Stimulated activated CD8-positive, alpha-beta memory T cell treated with anti-CD3 and anti-CD28 coated beads, Interleukin-12 subunit alpha, Interleukin-12 subunit beta, amount 100 ng/mL, for 1 hour (primary cell): ENCODE measurements around the gene PNRC2.
A peak's percentile ranks its signal among the peaks of the same experiment; 100 is the strongest.

ENCODE experiments used
- DNase-seq: peaks from one replicate; pipeline ENCODE4 v3.0.0-alpha.2; 2020; ENCODE audit warnings: low read depth

Gene PNRC2, protein sequence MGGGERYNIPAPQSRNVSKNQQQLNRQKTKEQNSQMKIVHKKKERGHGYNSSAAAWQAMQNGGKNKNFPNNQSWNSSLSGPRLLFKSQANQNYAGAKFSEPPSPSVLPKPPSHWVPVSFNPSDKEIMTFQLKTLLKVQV

DNA sequence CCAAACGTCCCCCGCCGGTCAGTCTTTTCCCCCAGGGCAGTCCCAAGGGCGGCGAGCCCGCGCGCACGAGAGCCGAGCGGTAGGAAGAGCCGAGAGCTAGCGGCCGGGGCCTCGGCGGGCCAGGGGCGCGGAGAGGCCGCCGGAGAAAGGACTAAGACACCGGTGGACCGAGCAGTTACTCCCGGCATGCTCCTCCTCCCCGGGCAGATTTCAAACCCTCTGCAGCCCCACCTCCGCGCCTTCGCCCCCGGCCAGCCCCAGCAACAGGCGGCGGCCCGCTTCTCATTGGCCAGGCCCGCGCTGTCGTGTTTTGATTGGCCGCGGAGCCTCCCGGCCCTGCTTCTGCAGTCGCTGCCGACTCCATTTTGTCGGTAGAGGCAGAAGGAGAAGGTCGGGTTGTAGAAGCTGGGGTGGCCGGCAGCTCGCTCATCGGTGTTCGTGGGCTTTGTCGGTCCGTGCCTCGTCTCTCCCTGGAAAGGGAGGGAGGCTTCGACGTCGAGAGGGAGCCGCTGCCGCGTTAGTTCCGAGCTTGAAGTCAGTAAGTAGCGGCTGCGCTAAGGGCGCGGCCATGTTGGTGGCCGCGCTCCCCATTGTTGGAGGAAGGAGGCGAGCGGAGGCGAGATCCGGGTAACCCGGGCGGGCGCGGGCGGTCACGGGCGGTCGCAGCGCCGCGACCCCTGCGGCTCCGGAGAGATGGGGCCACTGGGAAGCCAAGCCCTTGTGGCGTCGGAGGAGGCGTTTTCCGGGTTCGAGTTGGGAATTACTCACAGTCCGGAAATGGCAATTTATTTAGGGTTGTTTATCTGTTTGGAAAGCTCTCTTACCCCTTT is at the start of gene PNRC2:
Gene PNRC2 (plus strand): TSS at position 368 of the 830 bp plus-strand sequence. CDS start 1,630 bp downstream, outside the sequence.
- DNase-seq, result peak; percentile 89

DNA sequence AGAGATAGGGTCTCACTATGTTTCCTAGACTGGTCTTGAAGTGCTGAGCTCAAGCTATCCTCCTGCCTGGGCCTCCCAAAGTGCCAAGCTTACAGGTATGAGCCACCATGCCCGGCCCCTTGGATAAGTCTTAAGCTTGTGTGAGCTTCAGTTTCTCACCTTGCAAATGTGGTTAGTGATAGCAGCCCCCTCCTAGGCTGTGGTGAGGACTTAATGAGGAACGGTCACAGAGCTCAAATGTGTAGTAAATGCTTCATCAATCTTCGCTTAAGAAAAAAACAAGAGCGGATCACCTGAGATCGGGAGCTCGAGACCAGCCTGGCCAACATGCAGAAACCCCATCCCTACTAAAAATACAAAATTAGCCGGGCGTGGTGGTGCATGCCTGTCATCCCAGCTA is 49.5 kb upstream of the PNRC2 start:
- no peak for DNase-seq

DNA sequence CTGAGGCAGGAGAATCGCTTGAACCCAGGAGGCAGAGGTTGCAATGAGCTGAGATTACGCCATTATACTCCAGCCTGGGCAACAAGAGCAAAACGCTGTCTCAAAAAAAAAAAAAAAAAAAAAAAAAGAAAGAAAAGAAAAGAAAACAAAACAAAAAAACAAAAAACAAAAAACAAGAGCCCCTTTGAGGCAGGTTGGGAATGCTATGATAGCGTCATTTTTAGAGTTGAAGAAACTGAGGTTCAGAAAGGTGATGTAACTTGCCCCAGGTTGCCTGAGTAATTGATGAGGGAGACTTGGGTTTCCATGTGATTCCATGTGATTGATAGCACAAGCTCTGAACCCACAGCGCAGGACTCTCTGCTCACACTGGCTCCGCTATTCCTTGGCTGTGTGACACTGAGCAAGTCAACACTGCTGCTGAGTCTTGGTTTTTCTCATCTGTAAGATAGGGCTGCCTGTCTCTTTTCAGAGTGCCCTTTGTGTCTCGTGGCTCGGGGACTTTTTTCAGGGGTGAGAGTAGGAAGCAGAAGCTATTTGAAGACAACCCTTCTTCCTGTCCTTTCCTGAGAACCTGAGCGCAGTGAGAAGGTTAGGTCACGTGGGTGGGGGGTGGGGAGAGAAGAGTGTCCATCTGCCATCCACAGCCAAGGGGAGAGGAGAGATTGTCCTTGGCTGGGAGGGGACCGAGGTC is 48.9 kb upstream of the PNRC2 start:
- DNase-seq, result no peak

DNA sequence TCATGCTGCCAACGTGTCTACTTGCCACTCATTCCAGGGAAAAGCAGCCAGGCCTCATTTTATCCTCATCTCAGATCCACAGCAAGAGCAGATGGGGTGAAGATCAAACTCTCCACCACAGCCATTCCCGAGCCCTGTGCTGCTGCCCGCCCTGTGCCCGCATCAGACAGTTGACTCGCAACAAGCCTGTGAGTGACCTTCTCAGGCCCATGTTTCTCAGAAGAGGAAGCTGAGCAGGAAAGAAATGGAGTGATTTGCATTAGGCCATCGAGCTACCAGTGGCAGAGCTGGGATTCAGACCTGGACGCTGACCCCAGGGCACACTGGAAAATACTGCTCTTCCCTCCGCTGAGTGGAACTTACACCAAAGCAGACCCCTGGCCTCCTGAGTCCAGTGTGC is 47.7 kb upstream of the PNRC2 start:
- DNase-seq, result no peak

DNA sequence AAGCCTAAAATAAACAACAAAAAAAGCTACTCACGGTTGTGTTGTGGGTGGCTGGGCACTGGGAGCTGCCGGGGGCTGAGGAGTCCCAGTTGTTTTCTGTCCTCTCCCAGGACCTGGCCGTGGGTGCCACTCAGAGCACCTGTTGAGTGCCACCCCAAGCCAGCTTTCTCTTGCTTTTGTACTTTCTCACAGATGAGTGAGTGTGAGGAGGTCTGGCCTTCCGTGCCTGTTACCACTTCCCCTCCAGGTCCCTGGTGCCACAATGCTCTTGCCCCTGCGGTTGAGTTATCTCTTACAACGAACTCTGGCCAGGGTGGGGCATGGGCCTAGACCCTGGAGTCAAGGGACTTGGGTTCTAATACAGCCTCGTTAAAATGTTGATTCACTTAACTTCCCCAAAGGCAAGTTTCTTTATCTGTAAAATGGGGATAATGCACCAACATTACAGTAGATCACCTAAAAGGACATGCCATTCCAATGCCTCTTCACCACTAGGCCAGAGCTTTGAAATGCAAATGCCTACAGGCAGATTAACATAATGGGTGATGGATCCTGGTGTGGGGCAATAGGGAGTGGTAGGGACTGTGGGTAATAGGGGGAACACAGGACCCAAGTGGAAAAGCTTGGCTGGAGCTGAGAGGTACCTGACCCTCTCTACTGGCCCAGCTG is 46.3 kb upstream of the PNRC2 start, which contains the start of gene CNR2:
Gene CNR2 (minus strand): TSS at position 151 of the 669 bp plus-strand sequence. CDS start 37,745 bp downstream, outside the sequence.
- DNase-seq, result peak; percentile 6

DNA sequence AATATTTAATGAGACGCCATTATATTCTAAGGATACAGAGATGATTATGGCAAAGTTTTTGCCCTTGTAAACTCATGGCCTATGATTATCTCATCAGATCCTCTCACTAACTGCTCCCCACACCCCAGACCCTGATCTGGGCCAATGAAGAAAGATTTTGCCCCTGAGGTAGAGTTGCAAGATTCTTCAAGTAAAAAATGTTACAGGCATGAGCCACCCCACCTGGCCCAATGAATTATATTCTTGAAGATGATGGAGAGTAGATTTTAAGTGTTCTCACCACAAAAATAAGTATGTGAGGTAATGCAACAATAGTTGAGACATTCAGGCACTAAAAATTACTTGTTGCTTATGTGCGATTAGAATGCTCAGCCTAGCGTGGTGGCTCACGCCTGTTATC is 44.7 kb upstream of the PNRC2 start:
- no peak for DNase-seq

DNA sequence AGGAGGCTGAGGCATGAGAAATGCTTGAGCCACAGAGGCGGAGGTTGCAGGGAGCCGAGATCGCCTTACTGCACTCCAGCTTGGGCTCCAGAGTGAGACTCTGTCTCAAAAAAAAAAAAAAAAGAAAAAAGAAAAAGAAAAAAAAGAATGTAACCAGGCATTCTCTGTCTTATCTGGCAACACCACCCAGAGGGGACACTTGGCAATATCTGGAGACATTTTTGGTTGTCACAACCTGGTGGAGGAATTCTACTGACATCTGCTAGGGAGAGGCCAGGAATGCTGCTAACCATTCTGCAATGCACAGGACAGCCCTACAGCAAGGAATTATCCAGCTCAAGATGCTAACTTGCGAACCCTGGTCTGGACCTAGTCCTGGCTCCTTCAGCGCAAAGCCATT is 44.2 kb upstream of the PNRC2 start:
- no peak for DNase-seq

DNA sequence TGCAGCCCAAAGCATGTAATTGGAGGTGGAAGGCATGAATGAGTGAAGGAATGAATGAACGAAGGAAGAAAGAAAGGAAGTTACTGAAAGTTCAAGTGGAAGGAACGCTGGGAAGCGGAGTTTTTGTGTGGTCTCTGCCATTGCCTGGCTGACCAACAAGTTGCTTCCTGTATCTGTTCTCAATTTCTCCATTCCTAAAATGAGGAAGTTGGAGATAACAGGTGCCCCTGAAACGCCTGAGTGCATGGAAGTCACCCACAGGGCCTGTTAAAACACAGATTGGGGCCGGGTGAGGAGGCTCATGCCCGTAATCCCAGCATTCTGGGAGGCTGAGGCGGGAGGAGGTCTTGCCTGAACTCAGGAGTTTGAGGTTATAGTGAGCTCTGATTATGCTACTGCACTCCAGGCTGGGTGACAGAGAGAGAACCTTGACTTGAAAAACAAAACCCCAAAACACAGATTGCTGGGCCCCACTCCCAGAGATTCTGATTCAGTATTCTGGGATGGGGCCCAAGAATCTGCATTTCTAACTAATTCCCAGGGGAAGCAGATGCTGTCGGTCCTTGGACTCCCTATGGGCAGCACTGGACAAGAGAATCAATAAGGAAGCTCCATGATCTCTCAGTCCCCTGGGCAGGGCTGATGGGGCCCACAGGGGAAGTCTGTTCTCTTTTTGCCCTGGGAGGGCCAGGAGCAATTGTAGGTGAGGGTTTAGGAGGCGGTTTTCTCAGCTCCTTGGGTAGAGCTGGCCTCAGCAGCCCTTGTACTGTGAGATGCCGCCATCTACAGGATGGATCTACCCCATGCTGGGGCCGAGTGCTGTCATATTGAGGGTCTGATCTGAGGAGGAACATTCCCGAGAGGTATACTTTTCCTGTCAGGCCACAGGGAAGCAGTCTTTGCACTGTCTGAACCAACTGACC is 43.2 kb upstream of the PNRC2 start:
- peak; percentile 35 for DNase-seq

DNA sequence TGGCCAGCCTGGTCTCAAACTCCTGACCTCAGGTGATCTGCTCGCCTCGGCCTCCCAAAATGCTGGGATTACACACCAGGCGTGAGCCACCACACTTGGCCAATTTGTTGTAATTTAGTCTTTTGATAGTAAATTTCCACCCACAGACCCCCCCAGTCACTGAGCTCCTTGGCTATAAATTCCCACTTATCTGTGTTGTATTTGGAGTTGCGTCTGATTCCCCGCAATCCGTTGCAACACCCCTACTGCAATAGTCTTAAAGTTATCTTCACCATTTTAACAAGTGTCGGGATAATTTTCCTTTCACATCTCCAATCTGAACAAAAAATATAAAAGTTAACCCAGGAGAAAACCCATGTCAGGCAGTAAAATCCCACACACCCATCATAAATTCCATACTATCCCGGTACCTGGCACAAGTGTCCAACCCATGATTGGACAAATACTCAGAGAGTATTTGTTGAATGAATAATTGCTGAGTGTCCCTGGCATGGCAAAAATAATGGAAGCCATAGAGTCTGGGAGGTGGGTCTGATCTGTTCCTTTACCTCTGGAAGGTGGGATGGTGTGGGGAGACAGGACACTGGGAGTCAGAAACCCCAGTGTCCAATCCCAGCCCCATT is 37.2 kb upstream of the PNRC2 start:
- no peak for DNase-seq

DNA sequence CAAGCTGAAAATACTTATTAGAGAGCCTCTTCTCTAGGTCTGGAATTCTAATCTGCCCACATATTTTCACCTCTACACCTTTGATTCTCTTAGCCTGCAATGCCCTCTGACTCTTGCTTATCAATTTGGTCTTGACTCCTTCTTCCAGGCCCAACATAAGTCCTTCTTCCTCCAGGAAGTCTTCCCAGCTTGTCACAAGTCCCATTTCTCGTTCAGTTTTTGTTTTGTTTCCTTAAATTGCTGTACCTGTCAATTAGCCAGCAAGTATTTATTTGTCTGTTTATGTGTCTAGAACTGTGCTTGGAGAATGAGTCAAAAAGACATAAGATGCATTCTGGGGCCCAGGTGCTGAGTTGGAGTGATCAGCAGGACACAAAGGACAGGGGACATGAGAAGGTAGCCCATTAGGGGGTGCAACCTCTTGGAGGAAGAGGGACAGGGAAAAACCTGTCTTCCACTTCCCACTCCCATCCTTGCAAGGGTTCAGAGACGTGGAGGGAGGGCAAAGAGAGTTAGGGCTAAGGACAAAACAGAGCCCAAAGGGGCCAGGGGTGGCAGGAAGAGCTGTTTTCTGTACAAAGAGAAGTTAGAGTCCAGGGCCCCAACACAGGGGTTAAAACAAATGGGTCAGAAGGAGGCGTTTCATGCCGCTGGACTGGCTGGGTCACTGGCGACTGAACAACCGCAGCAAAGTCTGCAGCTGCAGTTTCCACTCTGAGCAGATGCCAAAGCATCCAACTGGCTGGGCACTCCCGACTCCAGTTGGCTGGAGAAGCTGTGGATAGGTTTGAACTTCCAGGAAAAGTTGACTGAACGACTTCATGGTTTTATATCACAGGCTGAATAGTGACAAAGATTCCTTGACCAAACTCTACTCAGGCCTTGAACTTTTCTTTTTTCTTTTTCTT is 35.8 kb upstream of the PNRC2 start:
- DNase-seq, result no peak

DNA sequence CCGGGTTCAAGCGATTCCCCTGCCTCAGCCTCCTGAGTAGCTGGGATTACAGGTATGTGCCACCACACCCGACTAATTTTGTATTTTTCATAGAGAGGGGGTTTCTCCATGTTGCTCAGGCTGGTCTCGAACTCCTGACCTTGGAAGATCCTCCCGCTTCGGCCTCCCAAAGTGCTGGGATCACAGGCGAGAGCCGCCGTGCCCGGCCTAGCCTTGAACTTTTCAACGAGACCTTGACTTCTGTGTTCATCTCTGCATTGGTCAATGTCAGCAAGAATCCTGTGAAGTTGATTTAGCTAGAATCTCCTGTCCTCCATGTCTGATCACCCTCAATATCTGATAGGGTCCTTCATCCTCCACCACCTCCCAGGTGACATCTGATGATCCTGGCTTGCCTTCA is 35.0 kb upstream of the PNRC2 start:
- no peak for DNase-seq

DNA sequence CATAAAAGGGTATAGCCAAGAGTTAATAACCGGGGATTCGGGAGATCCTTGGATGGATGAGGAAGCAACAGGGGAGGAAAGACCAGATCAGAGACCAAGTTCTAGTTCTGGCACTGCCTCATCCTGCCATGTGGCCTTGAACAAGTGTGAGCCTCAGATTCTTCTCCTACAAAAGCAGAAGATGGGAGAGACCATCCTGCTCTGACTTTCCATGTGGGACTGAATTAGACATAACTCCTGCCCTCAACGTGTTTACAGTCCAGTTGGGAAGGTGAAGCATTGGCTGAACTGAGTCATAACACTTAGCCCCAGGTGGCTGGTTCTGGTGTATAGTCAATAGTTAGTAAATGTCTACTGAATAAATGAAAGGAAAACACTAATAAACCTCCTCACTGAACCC is 34.3 kb upstream of the PNRC2 start:
- DNase-seq, result no peak

DNA sequence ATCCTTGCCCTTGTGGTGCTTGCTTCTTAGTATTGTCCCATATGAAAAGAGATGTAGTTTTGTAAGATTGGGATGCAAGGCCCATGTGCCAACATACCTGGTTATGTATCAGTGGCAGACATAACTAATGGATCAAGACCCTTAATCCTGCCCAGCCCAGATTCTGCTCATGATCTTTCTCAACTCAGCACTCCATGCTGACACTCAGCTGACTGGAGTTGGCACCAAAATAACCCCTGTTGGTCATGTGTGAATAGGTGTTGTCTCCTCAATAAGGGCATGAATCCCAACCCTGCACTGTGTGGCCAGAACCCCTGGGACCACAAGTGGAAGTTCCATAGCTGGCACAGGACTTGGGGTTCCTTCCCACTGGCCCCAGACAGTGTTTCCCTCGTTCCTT is 32.5 kb upstream of the PNRC2 start:
- no peak for DNase-seq

DNA sequence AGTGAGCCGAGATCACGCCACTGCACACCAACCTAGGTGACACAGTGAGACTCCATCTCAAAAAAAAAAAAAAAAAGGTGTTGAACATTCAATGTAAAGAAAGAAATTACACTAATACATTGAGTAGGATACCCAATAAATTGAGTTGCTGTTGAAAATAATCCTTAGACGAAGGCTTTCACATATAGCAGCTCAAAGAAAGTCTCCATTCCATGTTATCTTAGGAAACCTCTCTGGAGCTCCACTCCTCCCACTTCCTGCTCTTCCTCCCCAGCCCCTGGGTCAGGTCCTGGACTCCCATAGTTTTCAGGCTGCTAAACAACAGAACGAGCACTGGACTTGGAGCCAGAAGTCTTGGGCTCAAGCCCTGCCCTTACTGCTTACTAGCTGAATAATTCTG is 30.8 kb upstream of the PNRC2 start:
- no peak for DNase-seq

DNA sequence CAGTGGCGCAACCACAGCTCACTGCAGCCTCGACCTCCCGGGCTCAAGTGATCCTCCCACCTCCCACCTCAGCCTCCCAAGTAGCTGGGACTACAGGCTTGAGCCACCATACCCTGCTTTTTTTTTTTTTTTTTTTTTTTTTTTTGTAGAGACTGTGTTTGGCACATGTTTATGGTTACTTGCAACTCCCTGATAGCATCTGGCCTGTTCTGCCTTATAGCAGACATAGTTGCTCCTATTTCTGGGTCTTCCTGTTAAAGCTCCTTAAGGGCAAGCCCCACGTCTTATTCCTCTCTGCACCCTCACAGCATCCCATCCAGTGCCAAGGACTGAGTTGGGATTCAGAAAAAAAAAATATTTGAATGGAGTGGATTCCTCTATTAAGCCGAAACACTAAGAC is 29.4 kb upstream of the PNRC2 start:
- no peak for DNase-seq

DNA sequence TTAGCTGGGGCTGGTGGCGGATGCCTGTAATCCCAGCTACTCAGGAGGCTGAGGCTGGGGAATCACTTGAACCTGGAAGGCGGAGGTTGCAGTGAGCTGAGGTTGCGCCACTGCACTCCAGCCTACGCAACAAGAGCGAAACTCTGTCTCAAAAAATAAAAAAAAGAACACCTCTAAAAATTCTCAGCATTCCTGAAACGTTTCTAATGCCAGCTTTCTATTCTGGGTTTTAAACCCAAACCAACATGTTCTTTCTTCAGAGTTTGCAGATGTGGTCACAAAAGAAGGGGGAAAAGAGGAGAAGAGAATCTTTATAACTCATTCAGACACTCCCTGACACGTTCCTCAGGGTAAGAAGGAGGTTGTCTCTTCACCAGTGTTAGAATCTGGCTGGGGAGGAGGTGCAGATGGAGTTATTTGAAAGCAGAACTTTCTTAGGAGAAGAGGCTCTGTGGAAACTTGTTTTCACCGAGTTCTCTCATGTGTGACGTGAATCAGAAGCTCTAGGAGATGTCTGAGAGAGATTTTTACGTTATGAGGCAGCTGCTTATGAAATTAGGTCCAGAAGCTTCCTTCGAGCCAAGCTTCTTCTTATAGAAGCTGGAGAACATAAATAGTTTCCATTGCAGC is 28.7 kb upstream of the PNRC2 start:
- DNase-seq, result no peak

DNA sequence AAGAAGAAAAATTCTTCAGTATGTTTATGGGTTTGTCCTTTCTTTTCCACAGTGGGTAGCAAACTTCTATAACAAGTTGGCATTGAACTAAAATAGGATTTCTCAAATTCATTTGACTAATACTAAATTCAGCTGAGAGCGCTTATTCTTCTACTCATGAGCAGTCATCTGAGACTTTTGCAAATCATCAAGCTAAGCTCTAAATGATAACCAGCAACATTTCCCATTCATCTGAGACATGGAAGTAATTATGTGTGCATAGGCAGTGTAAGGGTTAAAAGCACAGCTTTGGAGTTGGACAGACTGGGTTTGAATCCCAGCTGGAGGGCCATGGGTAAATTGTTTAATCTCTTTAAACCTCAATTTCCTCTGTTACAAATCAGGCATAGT is 28.1 kb upstream of the PNRC2 start:
- DNase-seq, result no peak

DNA sequence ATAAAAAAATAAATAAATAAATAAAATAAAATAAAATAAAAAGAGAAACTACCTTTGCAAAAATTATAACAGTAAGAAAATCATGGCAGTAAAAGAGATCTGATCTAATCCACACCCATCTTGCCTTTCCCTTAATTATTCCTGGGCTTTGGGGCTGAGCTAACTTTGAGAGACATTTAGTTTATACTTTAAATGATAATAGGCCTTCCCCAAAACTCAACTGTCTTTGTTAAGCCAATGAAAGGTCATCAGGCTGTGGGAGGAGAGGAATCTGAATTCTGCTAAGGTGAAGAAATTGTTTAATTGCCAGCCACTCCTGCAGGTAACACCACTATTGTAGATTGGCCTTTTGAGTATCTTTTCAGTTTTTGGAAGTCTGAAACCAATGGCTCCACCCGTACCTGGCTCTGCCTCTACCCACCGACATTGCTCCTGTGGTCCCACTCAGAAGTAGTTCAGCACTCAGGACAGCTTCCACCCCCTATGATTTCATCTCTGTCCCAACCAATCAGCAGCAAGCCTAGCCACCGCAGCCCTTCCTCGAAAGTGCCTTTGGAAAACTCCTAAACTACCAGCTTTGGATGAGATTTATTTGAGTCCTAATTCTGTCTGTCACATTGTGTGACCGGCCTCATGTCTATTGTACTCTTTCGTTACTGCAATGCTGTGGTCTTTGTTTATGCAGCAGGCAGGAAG is 23.0 kb upstream of the PNRC2 start:
- no peak for DNase-seq

DNA sequence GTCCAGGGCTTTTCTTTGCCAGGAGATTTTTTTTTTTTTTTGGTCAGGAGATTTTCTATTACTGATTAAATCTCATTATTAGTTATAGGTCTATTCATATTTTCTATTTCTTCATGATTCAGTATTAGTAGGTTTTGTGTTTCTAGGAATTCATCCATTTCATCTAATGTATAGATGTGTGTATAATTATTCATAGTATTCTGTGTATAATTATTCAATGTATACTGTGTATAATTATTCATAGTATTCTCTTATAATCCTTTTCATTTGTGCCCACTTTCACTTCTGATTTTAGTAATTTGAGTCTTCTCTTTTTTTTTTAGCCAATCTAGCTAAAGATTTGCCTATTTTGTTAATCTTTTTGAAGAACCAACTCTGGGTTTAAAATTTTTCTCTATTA is 12.3 kb upstream of the PNRC2 start:
- DNase-seq, result no peak
